ENCODE measurements around the gene RAD51D. TPM values are rescaled to one million over a fixed set of nuclear protein-coding genes. Genes with fewer than 3 reads are reported as not detected.

Gene RAD51D
- polyA plus RNA-seq, 3 donors: 11.7 to 12.6 (median 12.1) TPM

Other genes starting within 250 kb of the RAD51D start
- 1 to 10 TPM; 4.6 to 6.1 (median 5.2) TPM for gene CCT6B, start 158.4 kb downstream of the RAD51D start, polyA plus RNA-seq (ENCODE audit: insufficient read length in 3 of 3)
- 10 to 100 TPM; 27.0 to 30.7 (median 30.5) TPM for gene ZNF830, start 158.3 kb downstream of the RAD51D start, polyA plus RNA-seq (ENCODE audit: insufficient read length in 3 of 3)
- gene LIG3, start 139.3 kb downstream of the RAD51D start, polyA plus RNA-seq (ENCODE audit: insufficient read length in 3 of 3): 10 to 100 TPM; 32.4 to 34.3 (median 33.2) TPM
- 10 to 100 TPM; 19.6 to 23.8 (median 23.8) TPM for gene RFFL, start 56.2 kb downstream of the RAD51D start, polyA plus RNA-seq (ENCODE audit: insufficient read length in 3 of 3)
- gene FNDC8, start 1.8 kb upstream of the RAD51D start, polyA plus RNA-seq (ENCODE audit: insufficient read length in 3 of 3): under 1 TPM in 2 of 3 donors, not detected in 1; 0.10 to 0.39 TPM
- 10 to 100 TPM; 15.3 to 18.0 (median 16.5) TPM for gene NLE1, start 22.4 kb upstream of the RAD51D start, polyA plus RNA-seq (ENCODE audit: insufficient read length in 3 of 3)
- gene UNC45B, start 28.0 kb upstream of the RAD51D start, polyA plus RNA-seq (ENCODE audit: insufficient read length in 3 of 3): under 1 TPM; 0.21 to 0.27 (median 0.25) TPM
- not detected for gene SLC35G3, start 74.5 kb upstream of the RAD51D start, polyA plus RNA-seq (ENCODE audit: insufficient read length in 3 of 3)
- gene SLFN5, start 123.2 kb upstream of the RAD51D start, polyA plus RNA-seq (ENCODE audit: insufficient read length in 3 of 3): 10 to 100 TPM; 14.0 to 18.6 (median 16.7) TPM